Measurements from ENCODE around the gene CEMIP.
A peak's percentile ranks its signal among the peaks of the same experiment; 100 is the strongest.

CEMIP gene

DNA sequence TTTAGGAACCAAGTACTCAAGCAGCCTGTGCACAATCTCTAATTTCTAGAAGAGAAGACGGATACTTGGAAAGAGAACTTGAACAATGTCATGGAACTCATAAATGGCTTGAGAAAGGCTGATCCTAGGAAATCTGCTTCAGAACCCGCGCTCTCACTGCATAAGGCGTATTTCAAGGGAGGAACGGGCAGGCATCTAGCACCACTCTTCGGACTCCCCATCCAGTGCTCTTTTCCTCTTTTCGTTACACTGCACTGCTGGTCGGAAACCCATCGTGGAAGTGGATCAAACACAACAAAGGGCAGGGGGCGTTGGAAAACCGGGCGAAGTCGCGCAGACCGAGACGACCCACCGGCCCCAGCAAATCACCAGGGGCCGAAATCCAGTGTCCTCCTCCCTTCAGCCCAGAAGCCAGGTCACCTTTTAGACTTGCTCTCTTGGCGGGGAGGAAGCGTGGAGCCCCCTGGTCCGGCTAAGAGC is 221.0 kb downstream of the CEMIP start:
- H3K9ac ChIP-seq (ENCODE audit: low read depth in 1 of 2, low read length in 2 of 2), result peak overlapping the region; percentile 99
- H3K9me3 ChIP-seq (ENCODE audit: control insufficient read depth in 2 of 2, low read length in 2 of 2), result no peaks in the 10 kb centered on the region
- H3K27me3 ChIP-seq (ENCODE audit: control insufficient read depth in 2 of 2, insufficient read depth in 2 of 2, low read length in 2 of 2), result no peaks in the 10 kb centered on the region
- peaks cover 16 to 20% of the 10 kb centered on the region in 2 donors for H3K4me1 ChIP-seq (ENCODE audit: control insufficient read depth in 2 of 2, insufficient read depth in 2 of 2, low read length in 2 of 2)
- peaks cover 3 to 7% of the 10 kb centered on the region in 2 donors for H3K36me3 ChIP-seq (ENCODE audit: control insufficient read depth in 2 of 2, insufficient read depth in 2 of 2, low read length in 2 of 2)
- H3K27ac ChIP-seq (ENCODE audit: low read depth in 2 of 2, low read length in 2 of 2), result peak overlapping the region; percentile 98 to 99
- H3K4me3 ChIP-seq (ENCODE audit: low read length in 2 of 2), result peak overlapping the region; percentile 71 to 97

DNA sequence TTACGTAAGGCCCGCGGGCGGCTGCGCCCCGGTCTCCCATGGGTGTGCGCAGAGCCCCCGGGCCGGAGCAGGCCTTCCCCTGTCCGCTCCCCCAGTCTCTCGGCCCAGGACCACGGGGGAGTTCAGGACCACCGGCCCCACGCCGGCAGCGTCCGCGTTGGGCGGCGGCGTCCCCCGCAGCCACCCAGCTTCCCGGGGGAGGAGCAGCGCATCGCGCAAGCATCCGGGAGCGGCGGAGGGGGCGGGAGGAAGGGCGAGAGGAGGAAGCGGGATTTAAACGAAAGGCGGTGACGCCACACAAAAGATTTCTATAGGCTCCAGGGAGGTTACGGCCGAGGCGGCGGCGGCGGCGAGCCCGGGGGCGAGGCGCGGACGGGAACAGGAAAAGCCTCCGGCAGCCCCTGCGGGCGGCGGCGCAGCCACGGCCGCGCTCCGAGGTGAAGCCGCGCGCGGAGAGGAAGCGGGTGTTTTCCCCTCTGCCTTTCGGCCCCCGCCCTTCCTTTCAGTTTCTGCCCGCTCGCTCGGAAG is 221.5 kb downstream of the CEMIP start, which contains the start of gene TLNRD1:
Gene TLNRD1, plus strand, starts transcription at position 300 of the 528 bp plus-strand sequence. CDS start 1,349 bp downstream, outside the sequence.
- H3K27ac ChIP-seq (ENCODE audit: low read depth in 2 of 2, low read length in 2 of 2), result peak within 1 kb of the TSS; percentile 98 to 99
- H3K4me3 ChIP-seq (ENCODE audit: low read length in 2 of 2), result peak within 1 kb of the TSS; percentile 71 to 97
- no peaks in the 10 kb centered on the region for H3K9me3 ChIP-seq (ENCODE audit: control insufficient read depth in 2 of 2, low read length in 2 of 2)
- H3K36me3 ChIP-seq (ENCODE audit: control insufficient read depth in 2 of 2, insufficient read depth in 2 of 2, low read length in 2 of 2), result peaks cover 3 to 7% of the 10 kb centered on the region in 2 donors
- peaks cover 16 to 20% of the 10 kb centered on the region in 2 donors for H3K4me1 ChIP-seq (ENCODE audit: control insufficient read depth in 2 of 2, insufficient read depth in 2 of 2, low read length in 2 of 2)
- H3K9ac ChIP-seq (ENCODE audit: low read depth in 1 of 2, low read length in 2 of 2), result peak within 1 kb of the TSS; percentile 99
- H3K27me3 ChIP-seq (ENCODE audit: control insufficient read depth in 2 of 2, insufficient read depth in 2 of 2, low read length in 2 of 2), result no peaks in the 10 kb centered on the region
